Measurements from ENCODE around the gene VGLL3. TPM values are rescaled to one million over a fixed set of nuclear protein-coding genes. Genes with fewer than 3 reads are reported as not detected.

VGLL3 gene
- polyA plus RNA-seq, 1 donor from 2014 or later: 0.06 TPM

DNA sequence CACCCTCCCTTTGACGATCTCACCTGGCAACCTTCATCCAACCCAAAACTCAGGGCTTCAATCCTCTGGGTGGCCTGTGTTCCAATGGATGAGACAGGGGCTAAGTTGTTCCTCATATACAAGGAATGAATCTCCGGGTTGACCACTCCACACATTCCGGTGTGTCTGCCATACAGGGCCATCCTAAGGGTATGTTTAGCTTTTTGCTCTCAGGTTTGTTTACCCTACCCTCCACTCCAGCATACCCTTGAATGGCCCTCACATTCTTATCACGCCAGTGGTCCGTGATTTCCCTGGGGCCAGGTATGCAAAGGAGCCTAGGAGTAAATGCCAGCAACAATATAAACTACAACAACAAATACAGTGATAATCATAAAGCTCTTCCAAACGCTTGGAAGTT is 45.7 kb upstream of the VGLL3 start:
- Histone ChIP-seq H3K4me3 (ENCODE audit: low read length) (no peak overlapping the region), H3K9me3 (ENCODE audit: low read length) (no peaks in the 10 kb centered on the region), H4K20me1 (ENCODE audit: insufficient read depth) (no peaks in the 10 kb centered on the region), H3F3A (ENCODE audit: insufficient read depth, low read length, poor library complexity, severe bottlenecking) (no peaks in the 10 kb centered on the region), H3K9me2 (ENCODE audit: insufficient read depth, low read length) (no peaks in the 10 kb centered on the region), H2AFZ (ENCODE audit: low read depth, low read length) (no peak overlapping the region), H3K36me3 (ENCODE audit: insufficient read depth, low read length) (no peaks in the 10 kb centered on the region), H3K4me2 (ENCODE audit: low read length) (no peak overlapping the region), H3K27ac (ENCODE audit: low read length) (no peak overlapping the region), H3K9ac (ENCODE audit: low read length) (no peak overlapping the region), H3K27me3 (ENCODE audit: insufficient read depth, low read depth, low read length) (no peaks in the 10 kb centered on the region), H3K79me2 (replicated peaks; ENCODE audit: insufficient read depth, low read length) (no peaks in the 10 kb centered on the region)
- TF ChIP-seq POLR2AphosphoS5 (IDR thresholded peaks at IDR 0.05) (no peak), REST (IDR thresholded peaks at IDR 0.05; ENCODE audit: borderline replicate concordance) (no peak), TAF1 (IDR thresholded peaks at IDR 0.05; ENCODE audit: low read depth) (no peak), EZH2 (IDR thresholded peaks at IDR 0.05; ENCODE audit: borderline replicate concordance, insufficient read depth, low read length, poor library complexity, severe bottlenecking) (no peak), MXI1 (conservative IDR thresholded peaks at IDR 0.05; ENCODE audit: poor library complexity, severe bottlenecking) (no peak), SMC3 (conservative IDR thresholded peaks at IDR 0.05; ENCODE audit: poor library complexity) (no peak), EP300 (conservative IDR thresholded peaks at IDR 0.05; ENCODE audit: poor library complexity, severe bottlenecking) (no peak), RAD21 (conservative IDR thresholded peaks at IDR 0.05) (no peak)
- TF ChIP-seq, protein P1, sequence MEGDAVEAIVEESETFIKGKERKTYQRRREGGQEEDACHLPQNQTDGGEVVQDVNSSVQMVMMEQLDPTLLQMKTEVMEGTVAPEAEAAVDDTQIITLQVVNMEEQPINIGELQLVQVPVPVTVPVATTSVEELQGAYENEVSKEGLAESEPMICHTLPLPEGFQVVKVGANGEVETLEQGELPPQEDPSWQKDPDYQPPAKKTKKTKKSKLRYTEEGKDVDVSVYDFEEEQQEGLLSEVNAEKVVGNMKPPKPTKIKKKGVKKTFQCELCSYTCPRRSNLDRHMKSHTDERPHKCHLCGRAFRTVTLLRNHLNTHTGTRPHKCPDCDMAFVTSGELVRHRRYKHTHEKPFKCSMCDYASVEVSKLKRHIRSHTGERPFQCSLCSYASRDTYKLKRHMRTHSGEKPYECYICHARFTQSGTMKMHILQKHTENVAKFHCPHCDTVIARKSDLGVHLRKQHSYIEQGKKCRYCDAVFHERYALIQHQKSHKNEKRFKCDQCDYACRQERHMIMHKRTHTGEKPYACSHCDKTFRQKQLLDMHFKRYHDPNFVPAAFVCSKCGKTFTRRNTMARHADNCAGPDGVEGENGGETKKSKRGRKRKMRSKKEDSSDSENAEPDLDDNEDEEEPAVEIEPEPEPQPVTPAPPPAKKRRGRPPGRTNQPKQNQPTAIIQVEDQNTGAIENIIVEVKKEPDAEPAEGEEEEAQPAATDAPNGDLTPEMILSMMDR (IDR thresholded peaks at IDR 0.05; ENCODE audit: poor library complexity, severe bottlenecking): no peak

- no peaks in the 10 kb centered on the region for H3K27me3 ChIP-seq (ENCODE audit: insufficient read depth, low read depth, low read length)
- no peak overlapping the region for H3K9ac ChIP-seq (ENCODE audit: low read length)
- H3K9me2 ChIP-seq (ENCODE audit: insufficient read depth, low read length): no peaks in the 10 kb centered on the region
- H3K4me3 ChIP-seq (ENCODE audit: low read length): no peak overlapping the region
- H3K9me3 ChIP-seq (ENCODE audit: low read length): no peaks in the 10 kb centered on the region
- H2AFZ ChIP-seq (ENCODE audit: low read depth, low read length): no peak overlapping the region
- H3K4me2 ChIP-seq (ENCODE audit: low read length): no peak overlapping the region
- no peak for TF ChIP-seq TAF1 (IDR thresholded peaks at IDR 0.05; ENCODE audit: low read depth)
- TF ChIP-seq EP300 (conservative IDR thresholded peaks at IDR 0.05; ENCODE audit: poor library complexity, severe bottlenecking): no peak
- TF ChIP-seq EZH2 (IDR thresholded peaks at IDR 0.05; ENCODE audit: borderline replicate concordance, insufficient read depth, low read length, poor library complexity, severe bottlenecking): no peak
- TF ChIP-seq POLR2AphosphoS5 (IDR thresholded peaks at IDR 0.05): no peak
- TF ChIP-seq RAD21 (conservative IDR thresholded peaks at IDR 0.05): no peak
- no peak for TF ChIP-seq MXI1 (conservative IDR thresholded peaks at IDR 0.05; ENCODE audit: poor library complexity, severe bottlenecking)
- no peak for TF ChIP-seq SMC3 (conservative IDR thresholded peaks at IDR 0.05; ENCODE audit: poor library complexity)
- TF ChIP-seq, protein P1 (IDR thresholded peaks at IDR 0.05; ENCODE audit: poor library complexity, severe bottlenecking): no peak
- TF ChIP-seq REST (IDR thresholded peaks at IDR 0.05; ENCODE audit: borderline replicate concordance): no peak
- H3F3A ChIP-seq (ENCODE audit: insufficient read depth, low read length, poor library complexity, severe bottlenecking): no peaks in the 10 kb centered on the region
- H3K27ac ChIP-seq (ENCODE audit: low read length): no peak overlapping the region
- no peaks in the 10 kb centered on the region for H3K79me2 ChIP-seq (replicated peaks; ENCODE audit: insufficient read depth, low read length)
- H4K20me1 ChIP-seq (ENCODE audit: insufficient read depth): no peaks in the 10 kb centered on the region
- H3K36me3 ChIP-seq (ENCODE audit: insufficient read depth, low read length): no peaks in the 10 kb centered on the region
Measured at GRCh38 chr3:87035339-87035738, 44.4 kb upstream of the VGLL3 start.
